ENCODE measurements around the gene FGD2.

- no peak for TF ChIP-seq CTCF (IDR thresholded peaks at IDR 0.05)
- no peak for TF ChIP-seq POLR2A (IDR thresholded peaks at IDR 0.05)
Observed at GRCh38 chr6:37049758-37050044, 44.2 kb downstream of the FGD2 start.
